D721Med (cell line): ENCODE data around the gene MAPK1IP1L.
"Not testable (repeated sequence)": the region's sequence is repeated elsewhere in the genome, so short reads cannot be mapped to it uniquely, and the experiment has no call there.

ENCODE experiments used
- DNase-seq: peaks from one replicate; pipeline ENCODE4 v3.0.0; 2011; ENCODE audit warnings: low spot score; ENCODE audit not compliant: insufficient read length
- FAIRE-seq: peaks from 2 replicates; lab custom pipeline; 2011; peaks lifted over from hg19 to GRCh38; lab: Jason Lieb, UNC
- CTCF ChIP-seq: IDR thresholded peaks from 2 replicates; pipeline ENCODE4 v1.5.1; 2012; ENCODE audit warnings: mild to moderate bottlenecking, control low read depth; ENCODE audit not compliant: insufficient read depth; ENCODE audit errors: missing control alignments

The MAPK1IP1L gene

GRCh38 chr14:55070981-55071411 lies 19.5 kb downstream of the MAPK1IP1L start:
- FAIRE-seq (no peak), DNase-seq (no peak)
- no peak for TF ChIP-seq CTCF

GRCh38 chr14:55071870-55072640 lies 20.6 kb downstream of the MAPK1IP1L start:
- no peak for TF ChIP-seq CTCF
- no peak for FAIRE-seq
- DNase-seq = no peak

- FAIRE-seq (no peak), DNase-seq (no peak)
- TF ChIP-seq CTCF = no peak
Observed at GRCh38 chr14:55073856-55074255, 22.4 kb downstream of the MAPK1IP1L start.

- no peak for DNase-seq
- no peak for TF ChIP-seq CTCF
- no peak for FAIRE-seq
Observed at GRCh38 chr14:55074662-55075061, 23.2 kb downstream of the MAPK1IP1L start.

GRCh38 chr14:55075628-55076175 lies 24.3 kb downstream of the MAPK1IP1L start:
- FAIRE-seq (no peak), DNase-seq (no peak)
- TF ChIP-seq CTCF = no peak

- TF ChIP-seq CTCF = no peak
- FAIRE-seq = no peak
- DNase-seq = no peak
Observed at GRCh38 chr14:55077170-55078151, 26.0 kb downstream of the MAPK1IP1L start.

GRCh38 chr14:55079961-55080360 lies 28.5 kb downstream of the MAPK1IP1L start:
- DNase-seq, FAIRE-seq: not testable (repeated sequence)
